H1 (cell line): ENCODE results near the gene ARHGAP21. TPM values are rescaled to one million over a fixed set of nuclear protein-coding genes. Genes with fewer than 3 reads are reported as not detected.

Source experiments
- CTCF ChIA-PET: fragments of 300-600 bp; sonication (Branson Sonifier 250); formaldehyde crosslinking; loops from one replicate; lab custom pipeline; 2021; ENCODE audit not compliant: partially characterized antibody; lab: Charles Lee
- POLR2A ChIA-PET: fragments of 300-600 bp; sonication (Branson Sonifier 250); formaldehyde crosslinking; loops from one replicate; lab custom pipeline; 2021; ENCODE audit warnings: inconsistent platforms; ENCODE audit not compliant: partially characterized antibody; lab: Charles Lee
- DNase-seq, 2 experiments: peaks; one replicate each; pipeline versions ENCODE4 v3.0.0 to v3.0.0-alpha.2; 2010 to 2022; ENCODE audit warnings: low spot score in 2 of 2, low read depth in 1 of 2, mixed read lengths in 1 of 2
- FAIRE-seq: peaks from 2 replicates; lab custom pipeline; 2011; peaks lifted over from hg19 to GRCh38; lab: Jason Lieb, UNC
- H2AFZ ChIP-seq: 2 replicates; pipeline ENCODE4 v1.8.1; 2012; ENCODE audit warnings: low read length, inconsistent platforms
- H2AK5ac ChIP-seq: 2 replicates; pipeline ENCODE4 v1.6.1; 2013; ENCODE audit warnings: low read depth, low read length
- H2BK120ac ChIP-seq: replicated peaks from 2 replicates; pipeline ENCODE3; 2013; ENCODE audit warnings: low read depth, low read length, inconsistent platforms
- H2BK12ac ChIP-seq: 2 replicates; pipeline ENCODE4 v1.6.1; 2013; ENCODE audit warnings: low read depth, low read length
- H2BK15ac ChIP-seq: 2 replicates; pipeline ENCODE4 v1.6.1; 2013; ENCODE audit warnings: low read length
- H2BK20ac ChIP-seq: 2 replicates; pipeline ENCODE4 v1.6.1; 2013; ENCODE audit warnings: low read length
- H2BK5ac ChIP-seq: 2 replicates; pipeline ENCODE4 v1.6.1; 2013; ENCODE audit warnings: low read depth, low read length
- H3K14ac ChIP-seq: 2 replicates; pipeline ENCODE4 v1.6.1; 2013; ENCODE audit warnings: inconsistent platforms; ENCODE audit not compliant: insufficient read length
- H3K18ac ChIP-seq: 2 replicates; pipeline ENCODE4 v1.6.1; 2013; ENCODE audit warnings: low read length; ENCODE audit errors: extremely low read depth
- H3K23ac ChIP-seq: 2 replicates; pipeline ENCODE4 v1.6.1; 2013; ENCODE audit warnings: inconsistent platforms; ENCODE audit not compliant: insufficient read length
- H3K23me2 ChIP-seq: 2 replicates; pipeline ENCODE4 v1.6.1; 2013; ENCODE audit warnings: low read depth, low read length
- H3K27ac ChIP-seq: 2 replicates; pipeline ENCODE4 v1.6.1; 2011; ENCODE audit warnings: low read depth, low read length, inconsistent platforms
- H3K27me3 ChIP-seq, 4 experiments: replicated peaks in 1 of 4; 1 replicate in 1 of 4; 2 replicates in 3 of 4; pipeline versions ENCODE4 v1.6.1 to v1.8.1; 2011 to 2013; ENCODE audit warnings: low read length in 3 of 4, mild to moderate bottlenecking in 3 of 4, inconsistent platforms in 2 of 4, mixed read lengths in 2 of 4, moderate library complexity in 1 of 4; ENCODE audit not compliant: control insufficient read depth in 3 of 4, insufficient read depth in 3 of 4; ENCODE audit errors: extremely low read depth in 1 of 4
- H3K36me3 ChIP-seq, 4 experiments: 2 replicates each; pipeline versions ENCODE4 v1.6.1 to v1.8.1; 2011 to 2013; ENCODE audit warnings: mild to moderate bottlenecking in 4 of 4, low read length in 3 of 4, moderate library complexity in 2 of 4, control low read depth in 1 of 4, inconsistent platforms in 1 of 4; ENCODE audit not compliant: insufficient read depth in 4 of 4, control insufficient read depth in 2 of 4
- H3K4ac ChIP-seq: replicated peaks from 2 replicates; pipeline ENCODE3; 2013; ENCODE audit warnings: low read length, low read depth, mixed read lengths, inconsistent platforms; ENCODE audit not compliant: insufficient read length
- H3K4me1 ChIP-seq, 4 experiments: replicated peaks in 1 of 4; 1 replicate in 1 of 4; 2 replicates in 3 of 4; pipeline versions ENCODE4 v1.6.1 to v1.8.1; 2011 to 2013; ENCODE audit warnings: low read length in 3 of 4, inconsistent platforms in 2 of 4, mixed read lengths in 1 of 4; ENCODE audit not compliant: insufficient read depth in 4 of 4, control insufficient read depth in 3 of 4
- H3K4me2 ChIP-seq, 2 experiments: 2 replicates each; pipeline versions ENCODE4 v1.6.1 to v1.8.1; 2011 to 2013; ENCODE audit warnings: low read depth in 2 of 2, low read length in 2 of 2, control low read depth in 1 of 2, inconsistent platforms in 1 of 2, mild to moderate bottlenecking in 1 of 2; ENCODE audit not compliant: insufficient read depth in 1 of 2
- H3K4me3 ChIP-seq, 4 experiments: fragments of 200-600, 300-600 bp in 1 of 4; sonication (generic), shearing (Covaris generic), sonication (Bioruptor Twin) in 1 of 4; 2 replicates each; pipeline versions ENCODE4 v1.5.1 to v1.8.1; 2011 to 2016; ENCODE audit warnings: low read length in 4 of 4, low read depth in 3 of 4, control low read depth in 2 of 4, inconsistent platforms in 2 of 4, mild to moderate bottlenecking in 2 of 4, mixed read lengths in 1 of 4, moderate library complexity in 1 of 4; ENCODE audit not compliant: insufficient read depth in 2 of 4; ENCODE audit errors: extremely low read depth in 1 of 4
- H3K56ac ChIP-seq: replicated peaks from 2 replicates; pipeline ENCODE3; 2013; ENCODE audit warnings: low read depth, mild to moderate bottlenecking, mixed read lengths, low read length, inconsistent platforms; ENCODE audit not compliant: insufficient read length
- H3K79me1 ChIP-seq: 2 replicates; pipeline ENCODE4 v1.6.1; 2013; ENCODE audit warnings: low read depth, low read length, control low read depth
- H3K79me2 ChIP-seq, 2 experiments: 2 replicates each; pipeline versions ENCODE4 v1.6.1 to v1.8.1; 2012 to 2013; ENCODE audit warnings: low read length in 2 of 2, mild to moderate bottlenecking in 2 of 2, inconsistent platforms in 1 of 2; ENCODE audit not compliant: insufficient read depth in 2 of 2, control insufficient read depth in 1 of 2
- H3K9ac ChIP-seq, 4 experiments: replicated peaks in 1 of 4; 1 replicate in 1 of 4; 2 replicates in 3 of 4; pipeline versions ENCODE4 v1.6.1 to v1.8.1; 2011 to 2013; ENCODE audit warnings: low read depth in 3 of 4, low read length in 3 of 4, control low read depth in 2 of 4, mild to moderate bottlenecking in 2 of 4, moderate library complexity in 2 of 4, inconsistent platforms in 1 of 4; ENCODE audit errors: extremely low read depth in 1 of 4
- H3K9me3 ChIP-seq, 2 experiments: 2 replicates each; pipeline versions ENCODE4 v1.6.1 to v1.8.1; 2012 to 2013; ENCODE audit warnings: mild to moderate bottlenecking in 2 of 2, moderate library complexity in 2 of 2, control low read depth in 1 of 2, inconsistent platforms in 1 of 2, low read depth in 1 of 2, low read length in 1 of 2, mixed read lengths in 1 of 2; ENCODE audit not compliant: insufficient read depth in 2 of 2
- H4K20me1 ChIP-seq, 2 experiments: replicated peaks in 1 of 2; 2 replicates each; pipeline versions ENCODE3 to v1.8.1; 2011 to 2013; ENCODE audit warnings: inconsistent platforms in 2 of 2, low read length in 2 of 2, mild to moderate bottlenecking in 1 of 2; ENCODE audit not compliant: insufficient read depth in 2 of 2, control insufficient read depth in 1 of 2
- H4K5ac ChIP-seq: 2 replicates; pipeline ENCODE4 v1.6.1; 2013; ENCODE audit warnings: low read length, low read depth, mixed read lengths, inconsistent platforms; ENCODE audit not compliant: insufficient read length
- H4K8ac ChIP-seq: 2 replicates; pipeline ENCODE4 v1.8.0; 2013; ENCODE audit warnings: mild to moderate bottlenecking, moderate library complexity, low read length, inconsistent platforms; ENCODE audit not compliant: insufficient read depth; ENCODE audit errors: extremely low read depth
- H4K91ac ChIP-seq: replicated peaks from 2 replicates; pipeline ENCODE3; 2013; ENCODE audit warnings: low read length, mixed read lengths, inconsistent platforms; ENCODE audit not compliant: insufficient read length
- CEBPB ChIP-seq: IDR thresholded peaks from 2 replicates; pipeline ENCODE4 v1.6.1; 2012; ENCODE audit warnings: low read depth, low read length
- CTCF ChIP-seq, 3 experiments: IDR thresholded peaks; 1 replicate in 2 of 3; 2 replicates in 1 of 3; pipeline versions ENCODE4 v1.5.1 to v1.6.1; 2011; ENCODE audit warnings: low read length in 3 of 3, mild to moderate bottlenecking in 3 of 3, inconsistent platforms in 2 of 3, low read depth in 1 of 3, moderate library complexity in 1 of 3; ENCODE audit not compliant: insufficient read depth in 1 of 3; ENCODE audit errors: control extremely low read depth in 1 of 3
- POLR2A ChIP-seq, 2 experiments: IDR thresholded peaks; 1 replicate in 1 of 2; 2 replicates in 1 of 2; pipeline ENCODE4 v1.6.1; 2011; ENCODE audit warnings: low read depth in 2 of 2, low read length in 2 of 2, mild to moderate bottlenecking in 2 of 2; ENCODE audit errors: control extremely low read depth in 1 of 2
- RBBP5 ChIP-seq: IDR thresholded peaks from 2 replicates; pipeline ENCODE4 v1.7.1; 2012; ENCODE audit warnings: low read depth, mild to moderate bottlenecking, inconsistent platforms, low read length, moderate library complexity, borderline replicate concordance
- SIRT6 ChIP-seq: IDR thresholded peaks from one replicate; pipeline ENCODE4 v1.7.1; 2012; ENCODE audit warnings: low read length, inconsistent platforms
- SP4 ChIP-seq: IDR thresholded peaks from 2 replicates; pipeline ENCODE4 v1.6.1; 2012; ENCODE audit warnings: low read length, inconsistent platforms
- WGBS, 2 experiments: shearing (Covaris generic) in 1 of 2; methylation state at CpG; one replicate each; pipeline versions ENCODE4 v1.1.6 to v1.1.7; 2013 to 2015; ENCODE audit warnings: low lambda C conversion rate in 2 of 2, mixed read lengths in 2 of 2, inconsistent platforms in 1 of 2, low coverage in 1 of 2, missing lambda C conversion rate in 1 of 2; ENCODE audit not compliant: insufficient replicate concordance in 2 of 2, insufficient coverage in 1 of 2, insufficient read length in 1 of 2; ENCODE audit errors: extremely low coverage in 1 of 2, missing lambda C conversion rate in 1 of 2; 5-methylcytosine and 5-hydroxymethylcytosine counted together
- polyA plus RNA-seq, 7 experiments: library from polyadenylated mRNA; depleted of rRNA in 3 of 7; stranded (reverse) in 5 of 7; unstranded in 2 of 7; fragments of >200 nt in 5 of 7; fragments of 200-250 nt in 2 of 7; gene quantifications; 1 replicate in 5 of 7; 2 replicates in 1 of 7; 4 replicates in 1 of 7; pipeline versions ENCODE4 v1.2.1 to v1.2.3, GENCODE V29; 2011 to 2013; ENCODE audit warnings: missing spikeins in 2 of 7, mixed read lengths in 2 of 7
- total RNA-seq: library from RNA; stranded (reverse); fragmentation: NEBNext Ultra II Directional; extraction: Animal tissue kit (Norgen Biotek cat#: 25700); gene quantifications from 2 replicates; pipeline ENCODE4 v1.2.1, GENCODE V29; 2021

Gene ARHGAP21
- total and polyA plus RNA-seq, 2 of the 8 experiments (the other 6 are each of a cell fraction or from before 2014, with no cell fraction given): 14.4 to 35.3 TPM

- no peak overlapping the region for H3K56ac ChIP-seq
- no peak overlapping the region for H2BK120ac ChIP-seq
- no peak overlapping the region for H3K27ac ChIP-seq
- WGBS, 2 experiments: 85% methylated on average over 6 of the region's 6 CpGs; no CpG with 5 or more reads in 1 of the 2 experiments
- H2BK12ac ChIP-seq: no peak overlapping the region
- DNase-seq: no peak
- H3K4me2 ChIP-seq: no peak overlapping the region
- ChIA-PET POLR2A (no interaction called here), CTCF (no interaction called here)
- H3K36me3 ChIP-seq: peaks cover 0 to 2% (median 0%) of the 10 kb centered on the region in 4 experiments; a peak in 1 of 8 replicates
- H2BK15ac ChIP-seq: no peak overlapping the region
- H3K4me3 ChIP-seq: no peak overlapping the region
- no peak overlapping the region for H4K5ac ChIP-seq
- no peak overlapping the region for H2AFZ ChIP-seq
- no peaks in the 10 kb centered on the region; the same call in 1 of the 2 replicates for H3K79me1 ChIP-seq
- H3K9ac ChIP-seq: no peak overlapping the region; a peak in 1 of 7 replicates
- H4K20me1 ChIP-seq: no peaks in the 10 kb centered on the region
- H3K4ac ChIP-seq: no peak overlapping the region
- no peak overlapping the region for H2BK20ac ChIP-seq
- no peak overlapping the region for H4K91ac ChIP-seq
- peak overlapping the region; percentile 28 for H3K23ac ChIP-seq
- H2BK5ac ChIP-seq: no peak overlapping the region
- H2AK5ac ChIP-seq: no peak overlapping the region
- peaks cover 0 to 2% of the 10 kb centered on the region in 2 experiments; a peak in 1 of 4 replicates for H3K9me3 ChIP-seq
- no peak overlapping the region for H4K8ac ChIP-seq
- H3K4me1 ChIP-seq: peaks cover 0 to 3% (median 0%) of the 10 kb centered on the region in 4 experiments; a peak in 1 of 7 replicates
- H3K27me3 ChIP-seq: no peaks in the 10 kb centered on the region
- no peak for FAIRE-seq
- no peak overlapping the region for H3K18ac ChIP-seq
- no peak for TF ChIP-seq CTCF (IDR thresholded peaks at IDR 0.05; ENCODE audit: control extremely low read depth in 1 of 3, insufficient read depth in 1 of 3, low read depth in 1 of 3, low read length in 3 of 3)
- TF ChIP-seq CEBPB: peak; percentile 42; the same call in 1 of the 2 replicates
- TF ChIP-seq POLR2A (IDR thresholded peaks at IDR 0.05; ENCODE audit: control extremely low read depth in 1 of 2, low read depth in 2 of 2, low read length in 2 of 2): no peak
- TF ChIP-seq SIRT6: no peak
- TF ChIP-seq RBBP5: no peak
- TF ChIP-seq SP4: no peak
- H3K14ac ChIP-seq: no peak overlapping the region
- H3K79me2 ChIP-seq: peaks cover 0 to 16% of the 10 kb centered on the region in 2 experiments; a peak in 2 of 4 replicates
- H3K23me2 ChIP-seq: no peaks in the 10 kb centered on the region
Observed at GRCh38 chr10:24681572-24682088, 42.1 kb downstream of the ARHGAP21 start.
